HK-2 (cell line): ENCODE data around the gene ATP6V1E1.

Experiments used
- DNase-seq: peaks from one replicate; pipeline ENCODE4 v3.0.0-alpha.2; 2018; ENCODE audit not compliant: unreplicated experiment

The ATP6V1E1 gene

DNA sequence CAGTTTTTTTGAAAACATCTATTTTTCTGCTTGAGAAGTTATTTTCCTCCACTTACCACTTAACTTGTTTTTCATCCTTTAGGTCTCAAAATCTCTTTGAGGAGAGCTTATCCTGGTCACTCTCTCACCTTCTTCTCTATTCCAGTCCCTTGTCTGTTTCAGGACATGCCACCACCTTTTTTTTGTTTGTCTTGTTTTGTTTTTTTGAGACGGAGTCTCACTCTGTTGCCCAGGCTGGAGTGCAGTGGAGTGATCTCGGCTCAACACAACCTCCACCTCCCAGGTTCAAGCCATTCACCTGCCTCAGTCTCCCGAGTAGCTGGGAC lies 5.4 kb upstream of the ATP6V1E1 start:
- DNase-seq, result no peak

- DNase-seq, result peak; percentile 36
These were observed 4.9 kb upstream of the ATP6V1E1 start for GRCh38 chr22:17633217-17633997.

GRCh38 chr22:17631076-17631565 lies 2.6 kb upstream of the ATP6V1E1 start:
- no peak for DNase-seq

DNA sequence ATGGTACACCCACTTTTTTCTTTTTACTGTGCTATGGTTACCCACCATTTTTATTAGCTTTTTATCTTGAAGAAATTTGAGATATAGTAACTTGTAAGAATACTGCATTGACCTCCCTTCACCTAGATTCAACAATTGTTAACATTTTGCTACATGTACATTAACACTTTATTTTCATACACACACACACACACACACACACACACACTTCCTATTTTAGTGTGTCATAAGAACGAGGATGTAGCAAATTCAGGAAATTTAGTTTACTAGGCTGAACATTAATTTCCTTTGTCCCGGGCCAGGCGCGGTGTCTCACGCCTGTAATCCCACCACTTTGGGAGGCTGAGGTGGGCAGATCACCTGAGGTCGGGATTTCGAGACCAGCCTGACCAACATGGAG lies 1.1 kb upstream of the ATP6V1E1 start:
- no peak for DNase-seq

DNA sequence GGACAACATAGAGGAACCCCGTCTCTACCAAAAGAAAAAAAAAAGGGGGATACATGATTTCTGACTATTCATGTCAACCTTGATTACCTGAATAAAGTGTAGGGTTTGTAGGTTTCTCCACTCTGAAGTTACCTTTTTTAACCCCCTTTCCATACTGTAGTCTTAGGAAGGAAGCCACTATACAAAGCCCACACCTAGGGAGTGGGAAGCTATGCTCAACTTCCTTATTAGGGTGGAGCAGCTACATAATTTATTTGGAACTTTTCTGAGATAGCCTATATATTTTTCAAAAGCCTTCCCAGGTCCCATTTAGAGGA lies 582 bp upstream of the ATP6V1E1 start:
- DNase-seq, result no peak

- no peak for DNase-seq
These were observed 566 bp downstream of the ATP6V1E1 start for GRCh38 chr22:17627961-17628405.

DNA sequence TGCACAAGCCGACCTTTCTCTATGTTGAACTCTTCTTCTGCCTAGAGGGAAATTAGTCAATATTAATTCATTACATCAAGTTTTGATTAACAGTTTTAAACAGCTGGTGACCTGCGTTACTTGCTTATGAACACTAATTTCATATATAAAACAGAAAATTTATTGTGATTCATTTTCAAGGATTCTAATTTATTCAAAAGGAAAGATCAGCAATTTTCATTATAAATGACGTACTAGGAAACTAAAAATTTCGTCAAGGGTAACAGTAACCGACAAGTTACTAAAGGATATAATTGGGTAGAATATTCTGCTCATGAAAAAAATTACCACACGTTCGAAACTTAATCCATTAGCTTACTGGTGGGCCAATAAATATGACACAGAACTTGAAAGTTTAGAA lies 15.3 kb downstream of the ATP6V1E1 start:
- DNase-seq, result no peak

DNA sequence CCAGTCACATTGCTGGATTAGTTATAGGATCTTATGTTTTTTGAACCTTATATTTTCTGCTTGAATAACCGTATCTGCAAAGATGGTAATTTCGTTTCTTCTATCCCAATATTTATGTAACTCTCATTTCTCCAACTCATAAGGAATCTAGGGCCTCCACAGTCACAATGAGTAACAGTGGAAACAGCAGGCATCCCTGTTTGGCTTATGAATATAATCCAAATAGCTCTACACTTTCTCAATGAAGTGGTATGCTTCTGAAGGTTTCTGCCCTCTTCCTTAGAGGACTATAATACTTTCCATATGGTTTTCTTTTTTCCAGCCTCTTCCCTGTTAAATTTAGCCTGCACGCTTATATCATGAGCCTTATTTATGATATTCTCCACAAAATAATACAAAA lies 16.5 kb downstream of the ATP6V1E1 start:
- DNase-seq, result no peak

- DNase-seq, result no peak
These were observed 20.5 kb downstream of the ATP6V1E1 start for GRCh38 chr22:17607891-17608521.

DNA sequence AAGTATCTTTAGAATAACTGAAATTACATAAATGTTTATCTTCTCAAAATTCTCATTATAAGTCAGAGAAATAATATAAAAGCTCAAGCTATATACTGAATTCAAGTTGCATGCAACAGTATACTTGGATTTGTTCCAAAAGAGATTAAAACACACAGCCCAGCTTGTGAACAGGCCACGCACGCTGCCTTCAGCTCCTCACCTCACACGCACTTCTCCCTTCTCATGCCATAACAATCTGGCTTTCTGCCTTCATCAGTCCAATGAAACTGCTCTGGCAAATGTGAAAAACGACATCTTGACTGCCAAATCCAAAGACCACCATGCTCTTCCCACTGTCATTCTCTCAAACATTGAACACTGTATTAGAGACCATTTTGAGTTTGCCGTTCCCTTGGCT lies 22.1 kb downstream of the ATP6V1E1 start:
- DNase-seq, result no peak

GRCh38 chr22:17603668-17604067 lies 24.9 kb downstream of the ATP6V1E1 start:
- no peak for DNase-seq

GRCh38 chr22:17601031-17601430 lies 27.5 kb downstream of the ATP6V1E1 start:
- no peak for DNase-seq

DNA sequence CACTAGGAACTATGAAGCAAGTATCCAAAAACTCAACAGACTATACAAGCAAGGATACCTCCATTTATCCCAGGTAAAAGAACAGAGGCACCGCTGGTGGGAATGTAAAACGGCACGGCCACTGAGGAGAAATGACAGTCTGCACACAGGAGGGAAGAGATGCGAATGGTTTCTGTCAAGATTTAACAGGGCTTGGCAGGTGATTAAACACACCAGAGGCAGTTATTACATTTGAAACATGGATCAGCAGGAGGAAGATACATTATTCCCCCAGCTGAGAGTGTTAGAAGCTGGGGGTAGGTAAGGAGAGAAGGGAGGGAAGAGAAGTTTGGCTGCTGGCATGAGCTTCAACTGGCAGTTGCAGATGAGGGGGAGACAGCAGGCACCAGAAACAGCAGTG lies 30.2 kb downstream of the ATP6V1E1 start:
- DNase-seq, result no peak

- DNase-seq, result no peak
These were observed 31.3 kb downstream of the ATP6V1E1 start for GRCh38 chr22:17597217-17597616.

DNA sequence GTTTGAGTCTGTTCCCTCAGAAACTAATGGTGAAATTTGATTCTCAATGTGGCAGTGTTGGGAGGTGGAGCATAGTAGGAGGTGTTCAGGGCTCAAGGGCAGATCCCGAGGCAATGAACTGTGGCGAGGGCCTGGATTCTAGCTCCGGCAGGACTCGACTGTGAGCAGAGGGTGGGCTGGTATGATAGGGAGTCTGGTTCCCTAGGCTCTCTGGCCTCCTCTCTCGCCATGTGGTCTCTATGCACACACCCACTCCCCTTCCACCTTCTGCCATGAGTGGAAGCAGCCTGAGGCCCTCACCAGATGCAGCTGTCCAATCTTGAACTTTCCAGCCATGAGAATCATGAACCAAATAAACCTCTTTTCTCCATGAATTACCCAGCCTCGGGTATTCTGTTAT lies 32.3 kb downstream of the ATP6V1E1 start:
- DNase-seq, result no peak

GRCh38 chr22:17592201-17592600 lies 36.3 kb downstream of the ATP6V1E1 start:
- DNase-seq, result no peak

- DNase-seq, result no peak
These were observed 38.0 kb downstream of the ATP6V1E1 start for GRCh38 chr22:17590586-17590985.

GRCh38 chr22:17589810-17590375 lies 38.7 kb downstream of the ATP6V1E1 start:
- no peak for DNase-seq

GRCh38 chr22:17588606-17589005 lies 39.9 kb downstream of the ATP6V1E1 start:
- DNase-seq, result no peak

DNA sequence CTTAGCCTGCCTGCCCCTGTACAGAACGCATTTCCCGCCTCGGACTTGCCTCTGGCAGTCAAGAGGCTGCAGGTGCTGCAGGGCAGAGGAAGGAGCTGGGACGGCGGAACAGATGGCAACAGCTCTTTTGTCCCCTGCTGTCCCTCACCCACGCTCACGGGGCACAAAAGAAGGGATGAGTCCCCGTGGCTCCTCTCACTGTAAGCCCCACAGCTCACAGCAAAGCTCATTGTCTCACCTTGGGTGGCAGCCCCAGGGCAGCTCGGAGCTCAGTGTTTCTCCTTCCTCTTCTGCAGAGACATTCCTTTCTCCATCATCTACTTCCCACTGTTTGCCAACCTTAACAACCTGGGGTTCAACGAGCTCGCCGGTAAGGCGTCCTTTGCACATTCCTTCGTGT lies 40.9 kb downstream of the ATP6V1E1 start:
- DNase-seq, result no peak

DNA sequence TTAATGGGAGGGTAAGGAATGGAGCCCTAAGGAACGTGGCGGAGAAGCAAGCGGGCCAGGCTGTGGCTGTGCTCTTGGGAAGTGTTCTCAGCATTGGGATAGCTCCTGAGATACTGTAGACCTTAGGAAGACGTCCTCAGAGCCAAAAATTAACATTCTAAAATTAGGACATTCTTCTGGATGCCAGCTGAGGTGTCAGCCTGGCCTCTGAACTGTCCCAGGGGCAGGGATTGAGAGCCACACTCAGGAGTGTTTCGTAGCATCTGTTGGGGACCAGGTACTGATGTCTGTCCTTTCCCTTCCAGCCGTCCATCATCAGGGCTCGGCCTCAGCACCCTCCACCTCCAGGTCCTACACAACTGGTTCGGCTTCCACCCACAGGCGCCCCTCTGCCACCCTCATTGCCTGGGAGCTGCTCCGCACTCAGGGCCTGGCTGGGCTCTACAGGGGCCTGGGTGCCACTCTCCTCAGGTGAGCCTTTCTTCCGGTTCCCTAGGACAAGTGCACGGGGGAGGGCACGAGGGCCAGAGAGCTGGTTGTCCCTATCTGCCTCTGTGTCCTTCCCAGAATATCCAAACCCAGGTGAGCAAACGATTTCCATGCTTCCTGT lies 41.6 kb downstream of the ATP6V1E1 start:
- DNase-seq, result no peak

DNA sequence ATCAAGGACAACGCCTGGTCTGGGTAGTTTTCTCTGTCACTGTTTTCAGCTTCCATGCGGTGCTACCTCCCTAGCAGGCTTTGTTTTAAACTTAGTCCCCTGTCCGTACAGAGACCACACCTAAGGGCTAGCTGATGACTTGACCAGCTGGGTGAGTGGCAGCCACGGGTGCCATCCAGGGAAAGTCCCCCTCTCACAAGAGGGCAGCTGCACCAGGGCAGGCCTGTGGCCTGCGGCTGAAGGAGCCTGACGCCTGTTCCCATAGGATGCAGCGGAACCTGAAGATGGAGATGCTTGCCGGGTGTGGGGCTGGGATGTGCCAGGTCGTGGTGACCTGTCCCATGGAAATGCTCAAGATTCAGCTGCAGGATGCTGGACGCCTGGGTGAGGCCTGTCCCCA lies 45.4 kb downstream of the ATP6V1E1 start:
- no peak for DNase-seq

- DNase-seq, result no peak
These were observed 46.9 kb downstream of the ATP6V1E1 start for GRCh38 chr22:17581631-17582030.
